Thoracic aorta endothelial cell (primary cell): ENCODE results near the gene MAP4K2. TPM values are rescaled to one million over a fixed set of nuclear protein-coding genes. Genes with fewer than 3 reads are reported as not detected.

Source experiments
- total RNA-seq: library from RNA; depleted of rRNA; stranded (reverse); fragments of >200 nt; gene quantifications from 2 replicates; pipeline ENCODE4 v1.2.3, GENCODE V29; 2012

Gene MAP4K2
- 42.2 and 66.5 TPM in 2 replicates for total RNA-seq

GRCh38 chr11:64803158-64803845, at the start of gene MAP4K2:
MAP4K2 (minus strand) TSS chr11:64803214; CDS start chr11:64803149, 65 bp downstream.

DNA sequence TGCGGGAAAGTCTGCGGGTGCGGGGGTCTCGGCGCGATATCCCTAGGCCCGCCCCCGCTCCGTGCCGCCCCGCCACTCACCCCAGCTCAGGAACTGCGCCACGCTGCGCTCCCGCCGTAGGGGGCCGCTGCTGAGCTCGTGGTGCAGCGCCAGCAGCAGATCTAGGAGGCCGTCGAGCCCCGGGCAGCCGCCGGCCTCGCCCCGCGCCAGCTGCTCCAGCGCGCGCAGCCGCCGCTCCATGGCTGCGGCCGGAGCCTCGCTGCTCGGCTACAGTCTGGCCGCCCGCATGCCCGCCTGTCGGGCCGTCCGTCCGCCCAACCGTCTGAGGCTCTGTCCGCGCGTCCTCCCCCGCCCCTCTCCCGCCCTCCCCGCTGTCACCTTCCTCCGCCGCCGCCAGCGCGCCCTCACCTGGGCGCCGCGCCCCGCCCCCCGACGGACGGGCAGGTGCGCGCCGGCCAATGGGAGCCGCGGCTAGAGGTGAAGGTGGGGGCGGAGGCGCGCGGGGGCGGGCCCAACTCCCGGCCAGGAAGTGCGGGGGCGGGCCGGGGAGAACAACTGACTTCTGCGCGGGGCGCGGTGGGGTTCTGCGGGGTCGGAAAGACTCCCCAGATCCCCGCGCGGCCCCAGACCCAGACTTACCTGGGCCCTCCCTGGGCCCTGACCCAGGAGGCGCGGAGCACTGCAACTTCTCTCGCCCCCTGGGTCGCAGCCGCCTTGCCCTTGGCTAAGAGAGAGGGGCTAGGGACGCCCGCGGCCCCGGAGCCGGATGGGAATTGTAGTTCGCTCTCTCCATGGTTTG, 41.5 kb upstream of the MAP4K2 start, which contains the start of gene CDC42BPG:
TSS of gene CDC42BPG (minus strand) at position 324 of the 799 bp plus-strand sequence. CDS start at position 240, 84 bp downstream.

GRCh38 chr11:64810271-64810890, 7.4 kb upstream of the MAP4K2 start, which contains the start of gene MEN1:
MEN1 (minus strand) TSS chr11:64810551; CDS start chr11:64810109, 442 bp downstream.

DNA sequence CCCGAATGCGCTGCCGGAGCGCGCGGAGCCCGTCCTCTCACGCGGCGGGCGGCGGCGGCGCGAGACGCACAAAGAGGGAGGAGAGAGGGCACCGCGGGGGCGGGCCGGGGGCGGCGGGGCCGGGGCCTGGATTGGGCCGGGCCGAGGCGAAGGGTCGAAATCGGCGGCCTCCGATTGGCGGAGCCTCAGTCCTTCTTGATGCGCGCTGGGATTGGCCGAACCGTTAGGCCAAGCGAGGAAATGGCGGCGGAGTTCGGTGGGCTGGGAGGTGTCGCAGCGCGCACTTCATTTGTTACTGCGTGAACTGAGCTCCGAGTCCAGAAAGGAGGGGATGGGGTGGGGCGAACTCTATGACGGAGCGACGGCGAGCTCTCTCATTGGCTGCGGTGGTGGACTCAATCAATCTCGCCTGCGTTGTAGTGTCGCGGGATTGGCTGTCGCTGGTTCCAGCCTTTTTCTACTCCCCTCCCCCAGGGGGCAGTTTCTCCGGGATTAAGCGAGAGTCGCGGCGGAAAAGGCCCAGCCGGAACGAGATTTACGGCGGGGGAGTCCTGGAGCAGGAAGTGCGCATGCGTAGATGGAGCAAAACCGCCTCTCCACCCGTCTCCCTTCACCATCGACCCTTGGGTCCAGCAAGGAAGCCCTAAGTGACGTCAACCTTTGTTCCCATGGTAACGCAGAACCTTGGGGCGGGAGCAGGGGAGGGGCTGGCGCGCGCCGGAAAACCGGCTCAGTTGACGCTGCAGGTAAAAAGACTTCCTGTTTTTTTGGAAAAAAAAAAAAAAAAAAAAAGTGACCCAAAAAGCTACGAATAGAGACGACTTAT, 24.3 kb downstream of the MAP4K2 start, which contains the start of gene SF1:
TSS of gene SF1 (minus strand) at position 70 of the 826 bp plus-strand sequence. CDS start 150 bp downstream, outside the sequence.

GRCh38 chr11:64759722-64760719, 43.0 kb downstream of the MAP4K2 start, which contains the start of gene PYGM:
PYGM (minus strand) TSS chr11:64759974; CDS start chr11:64759898, 76 bp downstream.

DNA sequence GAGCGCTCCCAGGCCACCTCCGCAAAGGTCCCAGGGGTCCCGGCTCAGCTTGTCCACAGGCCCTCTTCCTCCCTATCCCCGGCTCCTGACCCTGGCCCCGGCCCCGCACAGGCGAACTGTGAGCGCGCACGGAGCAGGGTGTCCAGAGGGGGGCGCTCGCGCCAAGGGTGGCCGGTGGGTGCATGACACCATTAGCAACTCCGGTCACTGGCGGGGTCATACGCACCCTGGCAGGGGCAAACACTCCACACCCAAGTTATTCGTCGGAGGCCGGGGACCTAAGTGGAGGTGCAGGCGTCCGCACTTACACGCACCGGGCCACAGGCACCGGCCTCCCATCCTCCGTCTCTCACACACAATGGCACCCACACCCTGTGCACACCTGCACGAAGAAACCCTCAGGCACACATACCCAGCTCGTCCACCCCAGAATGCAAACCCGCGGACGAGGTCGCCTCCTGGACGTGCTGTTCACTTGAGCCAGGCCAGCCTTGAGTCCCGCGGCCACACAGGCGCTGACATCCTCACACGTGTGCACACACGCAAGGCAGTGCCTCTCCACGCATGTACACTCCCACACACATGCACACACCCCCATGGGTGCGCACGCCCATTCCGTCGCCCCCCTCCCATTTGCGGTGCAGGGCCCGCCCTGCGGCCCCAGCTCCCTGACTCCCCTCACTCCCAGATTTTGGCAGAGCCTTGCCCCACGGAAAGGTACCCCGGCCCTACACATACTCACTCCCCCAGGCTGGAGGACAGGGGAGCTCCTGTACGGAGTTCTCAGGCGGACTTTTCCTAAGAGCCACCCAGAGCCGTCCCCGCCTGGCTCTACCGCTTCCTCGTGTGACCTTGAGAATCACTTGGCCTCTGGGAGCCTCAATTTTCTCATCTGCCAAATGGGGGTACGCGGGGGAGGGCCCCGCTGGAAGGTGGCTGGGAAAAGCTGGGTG, 59.1 kb downstream of the MAP4K2 start, which contains the start of gene RASGRP2:
TSS of gene RASGRP2 (minus strand) at position 552 of the 953 bp plus-strand sequence. CDS start 1,276 bp downstream, outside the sequence.

Other genes with a start within 250 kb of the MAP4K2 start
- not detected in 2 replicates for gene SLC22A11, start 247.3 kb downstream of the MAP4K2 start, total RNA-seq
- not detected in 2 replicates for gene SLC22A12, start 212.0 kb downstream of the MAP4K2 start, total RNA-seq
- gene NRXN2, start 80.0 kb downstream of the MAP4K2 start, total RNA-seq: under 0.01 TPM in 1 of 2 replicates, not detected in the other
- gene RASGRP2, start 59.1 kb downstream of the MAP4K2 start, total RNA-seq: 0.27 and 0.50 TPM in 2 replicates
- gene PYGM, start 43.2 kb downstream of the MAP4K2 start, total RNA-seq: 0.22 and 0.27 TPM in 2 replicates
- 192 and 220 TPM in 2 replicates for gene SF1, start 24.7 kb downstream of the MAP4K2 start, total RNA-seq
- 20.7 and 31.1 TPM in 2 replicates for gene MEN1, start 7.3 kb upstream of the MAP4K2 start, total RNA-seq
- 0.13 and 0.22 TPM in 2 replicates for gene CDC42BPG, start 41.4 kb upstream of the MAP4K2 start, total RNA-seq
- gene EHD1, start 75.4 kb upstream of the MAP4K2 start, total RNA-seq: 91.8 and 98.6 TPM in 2 replicates
- 13.0 and 19.8 TPM in 2 replicates for gene ATG2A, start 114.0 kb upstream of the MAP4K2 start, total RNA-seq
- 10.0 and 10.1 TPM in 2 replicates for gene PPP2R5B, start 121.5 kb upstream of the MAP4K2 start, total RNA-seq
- not detected in 2 replicates for gene GPHA2, start 132.7 kb upstream of the MAP4K2 start, total RNA-seq
- not detected in 2 replicates for gene MAJIN, start 168.9 kb upstream of the MAP4K2 start, total RNA-seq
- gene BATF2, start 193.8 kb upstream of the MAP4K2 start, total RNA-seq: 0.53 and 2.0 TPM in 2 replicates
- gene ARL2, start 210.9 kb upstream of the MAP4K2 start, total RNA-seq: 58.4 and 65.9 TPM in 2 replicates
- gene SNX15, start 224.2 kb upstream of the MAP4K2 start, total RNA-seq: 7.6 and 11.6 TPM in 2 replicates
- 12.1 and 14.5 TPM in 2 replicates for gene SAC3D1, start 238.0 kb upstream of the MAP4K2 start, total RNA-seq